22Rv1 (cell line): ENCODE results near the gene USP6.
"Not testable (repeated sequence)": the region's sequence is repeated elsewhere in the genome, so short reads cannot be mapped to it uniquely, and the experiment has no call there.

Source experiments
- CTCF ChIP-seq: fragments of 450-650 bp; IDR thresholded peaks from 2 replicates; pipeline ENCODE4 v1.5.1; 2017; ENCODE audit warnings: mild to moderate bottlenecking
- ZFX ChIP-seq: fragments of 450-650 bp; IDR thresholded peaks from 2 replicates; pipeline ENCODE4 v1.6.1; 2017; ENCODE audit warnings: antibody characterized with exemption, borderline replicate concordance

DNA sequence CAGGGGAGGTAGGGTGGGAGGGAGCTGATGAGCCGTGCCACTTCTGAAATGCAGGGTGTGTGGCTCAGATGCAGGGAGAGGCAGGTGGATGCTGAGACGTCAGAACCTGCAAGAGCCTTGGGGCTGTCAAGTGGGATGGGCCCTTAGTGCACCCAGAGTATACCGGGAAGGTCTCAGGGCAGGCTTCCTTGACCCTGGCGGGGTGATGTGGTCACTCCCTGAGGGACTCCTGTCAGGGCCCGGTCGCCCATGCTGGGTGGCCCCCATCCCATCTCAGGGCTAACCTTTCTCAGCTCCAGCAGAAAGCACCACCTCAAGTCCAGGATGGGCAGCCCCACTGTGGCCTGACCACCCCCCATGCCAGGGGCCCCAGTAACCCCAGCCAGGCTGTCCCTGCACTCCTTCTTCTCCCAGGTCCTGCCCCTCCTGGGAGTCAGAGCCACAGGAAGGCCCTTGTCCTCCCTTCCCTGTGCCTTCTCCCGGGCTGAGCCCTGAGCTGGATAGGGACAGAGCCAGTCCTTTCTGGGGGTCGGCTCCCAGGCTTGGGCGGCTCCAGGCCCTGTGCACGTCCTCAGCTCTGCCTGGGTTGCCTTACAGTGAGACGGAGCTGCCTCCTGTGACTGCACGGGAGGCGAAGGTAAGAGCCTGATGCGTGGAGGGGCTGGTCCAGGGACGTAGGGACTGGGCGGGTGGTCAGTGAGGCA, 16.1 kb downstream of the USP6 start:
- not testable (repeated sequence) for TF ChIP-seq CTCF, ZFX
